A549 (cell line): ENCODE results near the gene PIM1. TPM values are rescaled to one million over a fixed set of nuclear protein-coding genes. Genes with fewer than 3 reads are reported as not detected.

Source experiments
- ATAC-seq, 2 experiments: fragments of 200-7000 bp in 1 of 2; fragments of >200 bp in 1 of 2; cut with Nextera tagmentation in 1 of 2; cut with Tn5 transposase in 1 of 2; 3 replicates each; pipeline versions ENCODE4 v1.8.0 to v1.9.1; 2018 to 2020; ENCODE audit warnings: mild to moderate bottlenecking in 1 of 2, moderate library complexity in 1 of 2
- CTCF ChIA-PET: fragments of 300-600 bp; sonication (Branson Sonifier 250); formaldehyde crosslinking; extraction: SDS; loops from one replicate; lab custom pipeline; 2021; ENCODE audit warnings: antibody characterized with exemption, inconsistent platforms; lab: Yijun Ruan, JAX
- POLR2A ChIA-PET: fragments of 350-600 bp; formaldehyde crosslinking; extraction: SDS; loops from one replicate; lab custom pipeline; 2021; ENCODE audit warnings: antibody characterized with exemption, inconsistent platforms; lab: Yijun Ruan, JAX
- DNase-seq, 2 experiments: peaks; one replicate each; pipeline versions ENCODE4 v3.0.0 to v3.0.0-alpha.2; 2011 to 2016; ENCODE audit warnings: low read depth in 1 of 2, low spot score in 1 of 2
- FAIRE-seq: peaks from 2 replicates; lab custom pipeline; 2011; peaks lifted over from hg19 to GRCh38; lab: Jason Lieb, UNC
- H3K27ac ChIP-seq, 2 experiments: fragments of >200 bp; sonication (Bioruptor Twin); formaldehyde crosslinking; 3 replicates each; pipeline ENCODE4 v1.5.1; 2016 to 2017
- H3K4me1 ChIP-seq: fragments of >200 bp; sonication (Bioruptor Twin); formaldehyde crosslinking; 3 replicates; pipeline ENCODE4 v1.6.1; 2016
- H3K4me2 ChIP-seq: fragments of >200 bp; sonication (Bioruptor Twin); formaldehyde crosslinking; 3 replicates; pipeline ENCODE4 v1.6.1; 2016
- H3K4me3 ChIP-seq: fragments of >200 bp; sonication (Bioruptor Twin); formaldehyde crosslinking; 3 replicates; pipeline ENCODE4 v1.5.1; 2016
- H3K9me3 ChIP-seq: fragments of >200 bp; sonication (Bioruptor Twin); formaldehyde crosslinking; 3 replicates; pipeline ENCODE4 v1.6.1; 2016
- BCL3 ChIP-seq: fragments of >200 bp; sonication (Bioruptor Twin); formaldehyde crosslinking; IDR thresholded peaks from 3 replicates; pipeline ENCODE4 v1.6.1; 2016
- BHLHE40 ChIP-seq: IDR thresholded peaks from 2 replicates; pipeline ENCODE4 v1.6.1; 2012; ENCODE audit warnings: low read depth, low read length, inconsistent platforms
- CTCF ChIP-seq: fragments of >200 bp; sonication (Bioruptor Twin); formaldehyde crosslinking; IDR thresholded peaks from 3 replicates; pipeline ENCODE4 v1.5.1; 2016
- EHF ChIP-seq: fragments of 250-450 bp; sonication (Bioruptor Pico); IDR thresholded peaks from 2 replicates; pipeline ENCODE4 v1.5.0; 2020; ENCODE audit warnings: mild to moderate bottlenecking
- EHMT2 ChIP-seq: fragments of 200-600 bp; sonication (generic); IDR thresholded peaks from 2 replicates; pipeline ENCODE4 v1.6.1; 2016; ENCODE audit warnings: antibody characterized with exemption, low read depth, mild to moderate bottlenecking, moderate library complexity
- FOSB ChIP-seq: fragments of 250-450 bp; sonication (Bioruptor Pico); IDR thresholded peaks from 2 replicates; pipeline ENCODE4 v1.5.0; 2020; ENCODE audit warnings: mild to moderate bottlenecking, moderate library complexity
- FOSL2 ChIP-seq, 2 experiments: fragments of 450-650 bp in 1 of 2; fragments of >200 bp in 1 of 2; sonication (Bioruptor Twin) in 1 of 2; formaldehyde crosslinking; IDR thresholded peaks; 2 replicates each; pipeline versions ENCODE4 v1.5.0 to v1.6.1; 2016 to 2020; ENCODE audit warnings: mild to moderate bottlenecking in 1 of 2, moderate library complexity in 1 of 2
- HES2 ChIP-seq: fragments of >200 bp; sonication (Bioruptor Twin); formaldehyde crosslinking; IDR thresholded peaks from 2 replicates; pipeline ENCODE4 v1.6.1; 2016
- HOXA7 ChIP-seq: fragments of 250-450 bp; sonication (Bioruptor Pico); IDR thresholded peaks from 2 replicates; pipeline ENCODE4 v1.5.0; 2020; ENCODE audit warnings: mild to moderate bottlenecking, moderate library complexity
- HOXB13 ChIP-seq: fragments of 250-450 bp; sonication (Bioruptor Pico); IDR thresholded peaks from 2 replicates; pipeline ENCODE4 v1.5.0; 2020; ENCODE audit warnings: low read depth, mild to moderate bottlenecking, moderate library complexity
- HOXB5 ChIP-seq: fragments of 250-450 bp; sonication (Bioruptor Pico); IDR thresholded peaks from 2 replicates; pipeline ENCODE4 v1.5.0; 2020; ENCODE audit warnings: mild to moderate bottlenecking, moderate library complexity
- JUNB ChIP-seq: fragments of >200 bp; sonication (Bioruptor Twin); formaldehyde crosslinking; IDR thresholded peaks from 2 replicates; pipeline ENCODE4 v1.6.1; 2016
- KDM1A ChIP-seq: fragments of 200-600 bp; sonication (generic); IDR thresholded peaks from 2 replicates; pipeline ENCODE4 v1.6.1; 2016; ENCODE audit warnings: low read depth, mild to moderate bottlenecking
- MAX ChIP-seq: IDR thresholded peaks from 2 replicates; pipeline ENCODE4 v1.6.1; 2012
- MAZ ChIP-seq: fragments of 150-350 bp; IDR thresholded peaks from 2 replicates; pipeline ENCODE4 v1.6.1; 2014; ENCODE audit warnings: antibody characterized with exemption, low read depth, low read length, borderline replicate concordance
- NFE2L2 ChIP-seq: fragments of 150-350 bp; conservative IDR thresholded peaks from 2 replicates; pipeline ENCODE4 v1.6.1; 2014; ENCODE audit warnings: low read length
- POLR2A ChIP-seq: IDR thresholded peaks from 2 replicates; pipeline ENCODE4 v1.6.1; 2012; ENCODE audit warnings: mild to moderate bottlenecking, low read length
- POLR2AphosphoS2 ChIP-seq: conservative IDR thresholded peaks from 2 replicates; pipeline ENCODE4 v1.6.1; 2012; ENCODE audit warnings: low read length, improper control_type of control experiment, inconsistent platforms
- RAD21 ChIP-seq, 2 experiments: fragments of >200 bp in 1 of 2; sonication (Bioruptor Twin) in 1 of 2; formaldehyde crosslinking in 1 of 2; IDR thresholded peaks in 1 of 2; conservative IDR thresholded peaks in 1 of 2; 2 replicates in 1 of 2; 3 replicates in 1 of 2; pipeline ENCODE4 v1.6.1; 2012 to 2018; ENCODE audit warnings: inconsistent platforms in 1 of 2
- RARB ChIP-seq: fragments of 250-450 bp; sonication (Bioruptor Pico); IDR thresholded peaks from 2 replicates; pipeline ENCODE4 v1.8.0; 2021; ENCODE audit warnings: mild to moderate bottlenecking, moderate library complexity
- REST ChIP-seq: fragments of 200-600 bp; sonication (generic); IDR thresholded peaks from 2 replicates; pipeline ENCODE4 v1.6.1; 2016; ENCODE audit warnings: antibody characterized with exemption, mild to moderate bottlenecking, moderate library complexity
- RNF2 ChIP-seq: fragments of 200-600 bp; sonication (generic); IDR thresholded peaks from 2 replicates; pipeline ENCODE4 v1.6.1; 2016; ENCODE audit warnings: low read depth, mild to moderate bottlenecking, antibody characterized with exemption, moderate library complexity, borderline replicate concordance
- ZFP36 ChIP-seq: fragments of 450-650 bp; IDR thresholded peaks from 2 replicates; pipeline ENCODE4 v1.6.1; 2014; ENCODE audit warnings: borderline replicate concordance; ENCODE audit not compliant: partially characterized antibody
- ZNF302 ChIP-seq: fragments of 250-450 bp; sonication (Bioruptor Pico); IDR thresholded peaks from 2 replicates; pipeline ENCODE4 v1.9.0; 2021; ENCODE audit warnings: inconsistent platforms, mild to moderate bottlenecking, moderate library complexity
- WGBS: methylation state at CpG from one replicate; pipeline ENCODE4 v1.1.6; 2017; ENCODE audit errors: missing lambda C conversion rate; 5-methylcytosine and 5-hydroxymethylcytosine counted together
- polyA plus RNA-seq, 4 experiments: library from polyadenylated mRNA; depleted of rRNA in 3 of 4; stranded (reverse); fragments of >200 nt; fragmentation: RNase III in 1 of 4; extraction: RNeasy Plus Mini Kit Qiagen cat#74134 plus additional on column Dnase treatment in 1 of 4; gene quantifications; 2 replicates in 3 of 4; 3 replicates in 1 of 4; pipeline ENCODE4 v1.2.3, GENCODE V29; 2011 to 2017
- TF ChIP-seq, protein P1 (sequence below): IDR thresholded peaks from 2 replicates; pipeline ENCODE4 v1.6.1; 2012; ENCODE audit warnings: low read depth, borderline replicate concordance

PIM1 gene
- polyA plus RNA-seq, 2 of the 4 experiments (the other 2 are of a cell fraction) = 15.4 to 19.0 TPM

GRCh38 chr6:37205997-37206340, 36.0 kb downstream of the PIM1 start:
- Histone ChIP-seq H3K4me3 (no peak overlapping the region), H3K9me3 (no peaks in the 10 kb centered on the region), H3K4me1 (peaks cover 31% of the 10 kb centered on the region), H3K4me2 (no peak overlapping the region), H3K27ac (no peak overlapping the region)
- TF ChIP-seq POLR2AphosphoS2 = no peak
- no peak for TF ChIP-seq RARB (CRISPR knock-in tag)
- no peak for TF ChIP-seq KDM1A
- no peak for TF ChIP-seq RAD21 (conservative IDR thresholded peaks at IDR 0.05 in 1 of 2, IDR thresholded peaks at IDR 0.05 in 1 of 2)
- no peak for TF ChIP-seq POLR2A
- no peak for TF ChIP-seq CTCF
- no peak for TF ChIP-seq HOXB5 (CRISPR knock-in tag)
- TF ChIP-seq HES2 = no peak
- TF ChIP-seq MAZ = no peak
- TF ChIP-seq RNF2 = no peak
- TF ChIP-seq ZFP36 = no peak
- TF ChIP-seq JUNB = no peak
- no peak for TF ChIP-seq BCL3
- TF ChIP-seq NFE2L2 = no peak
- TF ChIP-seq ZNF302 (CRISPR knock-in tag) = no peak
- TF ChIP-seq EHF (CRISPR knock-in tag) = no peak
- TF ChIP-seq BHLHE40 = no peak
- 98% methylated on average over 4 of the region's 4 CpGs for WGBS
- ChIA-PET POLR2A (no interaction called here), CTCF (interaction anchor here (1.0 to 25.6 kb wide), 6 partner anchors 8 to 440 kb away, joined by 3 to 546 read pairs (median 26); partner anchors contain the start of gene PIM1)
- DNase-seq (no peak), ATAC-seq (no peak), FAIRE-seq (no peak)

- no peak for ATAC-seq
- H3K4me3 ChIP-seq = no peak overlapping the region
- no peak overlapping the region for H3K4me2 ChIP-seq
- no peak for FAIRE-seq
- no peak for TF ChIP-seq POLR2AphosphoS2
- no peak for TF ChIP-seq MAX
- no peak for TF ChIP-seq HOXA7
- TF ChIP-seq RAD21 (conservative IDR thresholded peaks at IDR 0.05 in 1 of 2, IDR thresholded peaks at IDR 0.05 in 1 of 2) = no peak
- no peak for TF ChIP-seq FOSL2 (IDR thresholded peaks at IDR 0.05)
- no peak for TF ChIP-seq FOSL2 (CRISPR knock-in tag; IDR thresholded peaks at IDR 0.05)
- TF ChIP-seq, protein P1, sequence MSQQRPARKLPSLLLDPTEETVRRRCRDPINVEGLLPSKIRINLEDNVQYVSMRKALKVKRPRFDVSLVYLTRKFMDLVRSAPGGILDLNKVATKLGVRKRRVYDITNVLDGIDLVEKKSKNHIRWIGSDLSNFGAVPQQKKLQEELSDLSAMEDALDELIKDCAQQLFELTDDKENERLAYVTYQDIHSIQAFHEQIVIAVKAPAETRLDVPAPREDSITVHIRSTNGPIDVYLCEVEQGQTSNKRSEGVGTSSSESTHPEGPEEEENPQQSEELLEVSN = no peak
- TF ChIP-seq ZNF302 (CRISPR knock-in tag) = no peak
- TF ChIP-seq KDM1A = no peak
- TF ChIP-seq HOXB13 = no peak
- no peak for TF ChIP-seq REST
- no peak for TF ChIP-seq CTCF
- no peak for TF ChIP-seq EHMT2
- no peak for TF ChIP-seq HES2
- no peak for TF ChIP-seq FOSB (CRISPR knock-in tag)
- POLR2A ChIA-PET = no interaction called here
- no peak for DNase-seq
- 95% methylated on average over 9 of the region's 9 CpGs for WGBS
- peaks cover 31% of the 10 kb centered on the region for H3K4me1 ChIP-seq
- CTCF ChIA-PET = interaction anchor here (1.2 to 25.6 kb wide), 6 partner anchors 9 to 183 kb away, joined by 3 to 546 read pairs (median 26); partner anchors contain the start of gene PIM1
- no peaks in the 10 kb centered on the region for H3K9me3 ChIP-seq
- no peak overlapping the region for H3K27ac ChIP-seq
These were observed 36.7 kb downstream of the PIM1 start for GRCh38 chr6:37206622-37207021.
